ENCODE measurements around the gene CYP19A1.

DNA sequence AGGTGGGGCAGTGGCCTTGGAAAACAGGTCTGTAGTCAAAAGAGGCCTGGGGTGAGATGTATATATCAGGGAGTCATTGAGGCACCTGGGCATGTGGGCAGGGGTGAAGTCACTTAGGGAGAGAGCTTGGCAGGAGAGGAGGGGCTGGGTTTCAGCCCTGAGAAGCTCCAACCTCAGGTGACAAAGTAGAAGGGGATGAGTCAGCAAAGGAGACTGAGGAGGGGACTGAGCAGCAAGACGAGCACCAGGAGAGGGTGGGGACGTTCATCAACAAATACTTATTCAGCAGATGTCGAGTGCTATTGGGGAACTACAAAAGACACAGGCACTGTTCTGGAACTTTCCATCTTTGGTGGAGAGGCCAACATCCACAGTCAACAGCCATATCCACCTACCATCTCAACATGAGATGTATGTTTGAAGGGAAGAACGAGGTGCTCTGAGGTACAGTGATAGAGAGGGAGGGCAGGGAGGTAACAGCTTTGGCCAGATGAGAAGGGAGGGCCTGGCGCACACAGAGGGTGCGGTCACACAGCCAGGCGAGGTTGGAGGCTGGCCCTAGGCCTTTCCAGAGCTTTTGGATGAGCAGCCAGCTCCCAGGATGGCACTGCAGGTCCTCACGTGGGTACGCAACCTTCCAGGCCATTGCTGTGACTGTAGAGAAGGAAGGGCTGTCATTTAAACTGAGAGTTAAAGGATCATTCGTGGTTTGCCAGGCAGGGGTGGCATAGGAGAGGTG, 48.7 kb upstream of the CYP19A1 start:
- TF ChIP-seq, protein P1, sequence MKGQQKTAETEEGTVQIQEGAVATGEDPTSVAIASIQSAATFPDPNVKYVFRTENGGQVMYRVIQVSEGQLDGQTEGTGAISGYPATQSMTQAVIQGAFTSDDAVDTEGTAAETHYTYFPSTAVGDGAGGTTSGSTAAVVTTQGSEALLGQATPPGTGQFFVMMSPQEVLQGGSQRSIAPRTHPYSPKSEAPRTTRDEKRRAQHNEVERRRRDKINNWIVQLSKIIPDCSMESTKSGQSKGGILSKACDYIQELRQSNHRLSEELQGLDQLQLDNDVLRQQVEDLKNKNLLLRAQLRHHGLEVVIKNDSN (IDR thresholded peaks at IDR 0.05), result no peak
- TF ChIP-seq FOXM1 (IDR thresholded peaks at IDR 0.05; ENCODE audit: borderline replicate concordance, low read depth), result no peak
- no peak for TF ChIP-seq EP300 (IDR thresholded peaks at IDR 0.05; ENCODE audit: borderline replicate concordance)
